Mammary epithelial cell (primary cell): ENCODE results near the gene VPS54.
"Not testable (repeated sequence)": the region's sequence is repeated elsewhere in the genome, so short reads cannot be mapped to it uniquely, and the experiment has no call there.

Source experiments
- CTCF ChIP-seq, 2 donors: IDR thresholded peaks in 1 of 2; conservative IDR thresholded peaks in 1 of 2; 2 replicates each; pipeline ENCODE4 v1.5.1; 2011 to 2012; ENCODE audit warnings: inconsistent platforms in 2 of 2, low read length in 2 of 2, mild to moderate bottlenecking in 2 of 2, control low read depth in 1 of 2, low read depth in 1 of 2; ENCODE audit not compliant: insufficient read depth in 1 of 2; ENCODE audit errors: extremely low read depth in 1 of 2
- EZH2 ChIP-seq: IDR thresholded peaks from 2 replicates; pipeline ENCODE4 v1.6.1; 2012; ENCODE audit warnings: low read length, inconsistent platforms, borderline replicate concordance

GRCh38 chr2:63988842-63989436, 30.3 kb downstream of the VPS54 start:
- not testable (repeated sequence) for TF ChIP-seq CTCF (conservative IDR thresholded peaks at IDR 0.05 in 1 of 2, IDR thresholded peaks at IDR 0.05 in 1 of 2; ENCODE audit: extremely low read depth in 1 of 2, insufficient read depth in 1 of 2, low read depth in 1 of 2, low read length in 2 of 2); EZH2
